Mononuclear cell (primary cell): ENCODE results near the gene SLC9A1. TPM values are rescaled to one million over a fixed set of nuclear protein-coding genes. Genes with fewer than 3 reads are reported as not detected.

Experiments
- H3K27me3 ChIP-seq: 2 replicates; pipeline ENCODE4 v1.6.0; 2011; ENCODE audit warnings: low read length, control low read depth; ENCODE audit not compliant: insufficient read depth
- H3K4me1 ChIP-seq: 2 replicates; pipeline ENCODE4 v1.5.1; 2011; ENCODE audit warnings: mild to moderate bottlenecking, low read length, control low read depth; ENCODE audit not compliant: insufficient read depth
- H3K4me3 ChIP-seq: 2 replicates; pipeline ENCODE4 v1.5.1; 2011; ENCODE audit warnings: mild to moderate bottlenecking, low read length, moderate library complexity
- H3K9me3 ChIP-seq: 2 replicates; pipeline ENCODE4 v1.5.1; 2011; ENCODE audit warnings: low read depth, mild to moderate bottlenecking, control low read depth, low read length
- total RNA-seq: library from RNA; depleted of rRNA; stranded (reverse); fragments of >200 nt; gene quantifications from one replicate; pipeline ENCODE4 v1.2.3, GENCODE V29; 2012

Gene SLC9A1
- total RNA-seq, 1 donor = 6.4 TPM

DNA sequence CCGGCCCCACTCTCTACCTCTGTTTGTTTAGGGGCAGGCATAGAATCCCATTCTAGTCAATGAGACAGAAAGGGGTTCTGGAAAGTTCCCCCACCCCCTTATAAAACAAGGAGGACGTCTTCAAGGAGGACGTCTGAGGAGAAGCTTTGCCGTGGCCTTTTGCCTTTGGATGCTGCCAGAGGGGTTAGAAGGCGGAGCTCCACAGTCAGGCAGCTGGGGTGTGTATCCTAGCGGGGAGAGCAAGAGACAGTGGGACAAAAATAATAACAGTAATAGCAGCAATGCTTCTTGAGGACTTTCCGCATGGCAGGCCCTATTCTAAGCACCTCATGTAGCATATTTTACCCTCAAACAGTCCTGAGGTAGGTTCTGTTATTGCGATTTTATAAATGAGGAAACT lies 94.0 kb downstream of the SLC9A1 start:
- no peaks in the 10 kb centered on the region for H3K9me3 ChIP-seq
- no peaks in the 10 kb centered on the region for H3K27me3 ChIP-seq

DNA sequence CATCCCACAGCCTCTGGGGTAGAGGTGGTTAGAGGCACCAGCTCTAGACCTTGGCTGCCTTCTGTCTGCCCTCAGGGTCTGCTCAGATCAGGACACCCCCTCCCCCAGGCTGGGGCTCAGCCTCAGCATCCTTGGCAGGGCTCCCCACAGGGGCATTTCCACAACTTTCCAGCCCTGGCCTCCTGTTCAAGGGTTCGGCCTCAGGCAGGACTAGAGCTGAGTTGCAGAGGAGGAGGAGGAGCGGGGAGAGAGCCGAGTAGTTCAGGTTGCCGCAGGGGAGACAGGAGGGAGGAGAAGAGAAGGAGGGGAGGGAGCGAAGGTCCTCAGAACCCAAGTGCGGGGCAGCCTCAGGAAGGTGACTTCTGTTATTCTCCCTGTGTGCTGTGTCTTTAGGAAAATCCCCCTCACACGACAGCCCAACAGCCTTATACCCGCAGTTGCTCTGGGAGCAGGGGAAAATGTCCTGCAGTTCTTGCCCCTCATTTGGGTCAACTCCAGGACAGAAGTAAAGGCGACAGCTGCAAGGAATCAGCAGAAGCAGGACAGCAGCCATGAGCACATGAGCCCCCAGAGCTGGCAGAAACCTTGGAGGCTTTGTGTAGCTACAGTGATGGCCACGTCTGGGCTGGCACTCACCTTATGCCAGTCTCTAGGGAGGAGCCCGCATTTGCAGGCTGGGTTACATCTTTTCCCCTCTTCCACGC lies 95.8 kb downstream of the SLC9A1 start:
- Histone ChIP-seq H3K9me3 (no peaks in the 10 kb centered on the region), H3K27me3 (no peaks in the 10 kb centered on the region)

More for the DNA sequence above, 94.0 kb downstream of the SLC9A1 start:
- no peak overlapping the region for H3K4me3 ChIP-seq
- H3K4me1 ChIP-seq = no peaks in the 10 kb centered on the region

DNA sequence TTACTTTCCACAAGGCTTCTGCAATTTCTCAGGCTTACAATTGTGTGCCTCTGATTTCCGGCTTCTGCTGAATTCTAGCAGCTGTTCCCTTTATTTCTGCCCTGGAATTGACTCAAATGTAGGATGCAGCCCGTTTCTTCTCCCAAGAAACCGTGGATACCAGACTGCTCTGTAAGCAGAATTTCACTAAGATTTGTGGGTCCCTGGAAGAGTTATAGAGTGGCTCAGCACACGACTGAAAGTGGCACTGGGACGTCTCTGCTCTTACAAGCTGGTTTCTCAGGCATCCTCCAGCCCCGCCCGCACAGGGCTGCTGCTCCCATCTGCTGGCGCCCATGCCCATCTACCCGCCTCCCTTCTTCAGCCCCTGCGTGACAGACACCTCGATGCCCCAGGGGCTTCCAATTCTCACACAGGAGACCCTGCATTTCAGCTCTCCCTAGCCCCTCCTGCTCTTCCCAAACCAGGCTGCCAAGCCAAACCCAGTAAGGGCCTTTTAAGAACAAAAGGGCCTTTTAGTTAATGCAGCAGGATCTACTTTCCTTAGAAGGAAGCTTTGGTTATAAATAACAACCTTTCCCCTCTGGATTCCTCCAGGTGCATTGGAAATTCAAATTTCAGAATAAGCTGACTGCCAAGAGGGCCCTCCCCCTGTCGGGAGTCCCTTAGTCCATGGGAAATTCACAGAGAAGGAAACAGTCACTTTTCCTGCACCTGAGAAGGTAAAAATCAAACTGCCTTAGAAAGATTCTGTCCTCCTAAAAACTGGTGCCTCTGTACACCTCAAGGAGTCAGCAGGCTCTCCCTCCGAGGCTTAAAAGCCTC lies 96.9 kb downstream of the SLC9A1 start:
- no peaks in the 10 kb centered on the region for H3K27me3 ChIP-seq
- H3K4me3 ChIP-seq = no peak overlapping the region
- H3K9me3 ChIP-seq = no peaks in the 10 kb centered on the region
- no peaks in the 10 kb centered on the region for H3K4me1 ChIP-seq

More for the DNA sequence above, 95.8 kb downstream of the SLC9A1 start:
- H3K4me1 ChIP-seq = no peaks in the 10 kb centered on the region
- H3K4me3 ChIP-seq = no peak overlapping the region

DNA sequence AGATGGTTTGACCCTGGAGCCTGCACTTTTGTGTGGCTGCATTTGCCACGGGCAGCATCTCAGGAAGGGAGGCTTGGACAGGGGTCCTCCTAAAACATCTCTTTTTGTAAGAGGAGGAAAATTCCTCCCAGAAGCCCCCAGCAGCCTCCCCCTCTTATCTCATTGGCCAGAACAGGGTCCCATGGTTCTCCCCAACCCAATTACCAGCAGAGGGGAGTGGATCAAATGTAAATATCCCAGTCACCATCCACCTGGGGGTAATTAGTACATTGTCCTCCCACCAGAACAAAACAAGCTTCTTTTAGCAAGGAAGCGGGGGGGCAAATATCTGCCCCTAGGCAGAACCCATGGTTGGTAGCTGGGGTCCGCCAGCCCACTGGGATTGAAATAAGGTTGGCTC lies 97.5 kb downstream of the SLC9A1 start:
- no peaks in the 10 kb centered on the region for H3K4me1 ChIP-seq
- H3K9me3 ChIP-seq = no peaks in the 10 kb centered on the region
- no peak overlapping the region for H3K4me3 ChIP-seq
- H3K27me3 ChIP-seq = no peaks in the 10 kb centered on the region

DNA sequence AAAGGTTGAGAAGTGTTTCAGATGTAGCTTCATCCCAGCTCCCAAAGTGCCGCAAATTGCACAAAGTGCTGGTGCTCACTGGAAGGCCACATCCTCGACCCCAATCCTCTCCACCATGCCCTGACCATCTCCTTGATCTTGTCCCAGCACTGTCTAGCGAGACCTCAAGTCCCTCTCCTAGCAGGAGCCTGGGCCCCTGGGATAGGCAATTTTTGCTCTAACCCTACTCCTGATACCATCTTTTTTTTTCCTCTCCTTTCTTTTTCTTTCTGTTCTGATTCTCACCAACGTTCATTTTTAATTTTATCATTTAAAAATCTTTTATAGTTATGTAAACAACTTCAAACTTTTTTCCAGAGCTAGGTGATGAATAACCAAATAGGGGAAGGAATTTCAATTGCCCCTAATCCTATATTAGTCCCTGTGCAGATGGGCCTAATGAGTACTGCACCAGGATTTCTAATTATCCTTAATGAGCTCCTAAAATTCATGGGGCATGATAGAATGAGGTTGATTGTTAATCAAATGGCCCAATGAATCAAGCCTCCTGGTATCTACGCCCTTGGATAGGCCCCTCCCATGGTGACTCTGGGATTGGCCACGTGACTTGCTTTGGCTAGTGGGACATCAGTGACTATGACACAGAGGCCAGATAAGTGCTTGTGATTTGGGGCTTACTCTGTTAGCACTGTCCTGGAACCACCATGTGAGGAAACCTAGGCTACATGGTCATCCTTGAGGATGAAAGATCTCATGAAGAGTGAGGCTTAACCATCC lies 100.8 kb downstream of the SLC9A1 start:
- Histone ChIP-seq H3K4me1 (no peaks in the 10 kb centered on the region), H3K9me3 (no peaks in the 10 kb centered on the region), H3K27me3 (no peaks in the 10 kb centered on the region), H3K4me3 (no peak overlapping the region)

DNA sequence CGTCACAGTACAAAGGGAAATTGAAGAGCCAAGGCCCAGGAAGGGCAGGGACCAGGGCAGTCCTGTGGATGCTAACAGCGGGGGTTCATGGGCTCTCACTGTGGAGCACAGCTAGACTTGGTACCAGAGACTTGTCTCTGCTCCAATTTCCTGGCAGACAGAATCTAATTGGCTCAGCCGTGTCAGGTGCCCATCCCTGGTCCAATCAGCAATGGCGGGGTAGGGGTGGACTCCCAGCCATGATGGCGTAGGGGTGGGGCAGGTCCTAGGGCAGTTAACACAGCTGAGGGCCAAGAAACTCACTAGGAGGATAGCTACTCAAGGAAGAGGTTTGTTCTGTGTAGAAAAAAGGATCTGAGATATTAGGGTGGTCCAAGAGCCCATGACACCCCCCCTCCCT lies 102.4 kb downstream of the SLC9A1 start:
- Histone ChIP-seq H3K4me3 (no peak overlapping the region), H3K9me3 (no peaks in the 10 kb centered on the region), H3K27me3 (no peaks in the 10 kb centered on the region), H3K4me1 (no peaks in the 10 kb centered on the region)

DNA sequence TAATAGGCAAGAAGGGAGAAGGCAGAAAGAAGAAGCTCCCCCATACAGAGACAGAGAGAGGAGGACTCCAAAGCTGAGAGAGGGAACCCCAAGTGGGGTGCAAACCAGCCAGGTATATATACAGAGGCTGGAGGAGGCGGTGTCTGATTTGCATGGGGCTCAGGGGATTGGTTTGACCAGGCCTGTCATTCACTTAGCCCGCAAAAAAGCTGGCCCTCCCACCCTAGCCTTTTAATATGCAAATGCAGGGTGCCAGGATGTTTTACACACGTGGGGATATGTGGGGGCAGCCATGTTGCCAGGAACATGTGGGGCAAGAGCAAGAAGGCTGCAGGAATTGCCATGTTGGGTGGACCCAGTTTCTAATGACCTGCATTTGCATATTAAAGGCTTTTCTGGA lies 105.3 kb downstream of the SLC9A1 start:
- H3K9me3 ChIP-seq = no peaks in the 10 kb centered on the region
- H3K27me3 ChIP-seq = no peaks in the 10 kb centered on the region
- H3K4me1 ChIP-seq = peaks cover 13% of the 10 kb centered on the region
- no peak overlapping the region for H3K4me3 ChIP-seq

DNA sequence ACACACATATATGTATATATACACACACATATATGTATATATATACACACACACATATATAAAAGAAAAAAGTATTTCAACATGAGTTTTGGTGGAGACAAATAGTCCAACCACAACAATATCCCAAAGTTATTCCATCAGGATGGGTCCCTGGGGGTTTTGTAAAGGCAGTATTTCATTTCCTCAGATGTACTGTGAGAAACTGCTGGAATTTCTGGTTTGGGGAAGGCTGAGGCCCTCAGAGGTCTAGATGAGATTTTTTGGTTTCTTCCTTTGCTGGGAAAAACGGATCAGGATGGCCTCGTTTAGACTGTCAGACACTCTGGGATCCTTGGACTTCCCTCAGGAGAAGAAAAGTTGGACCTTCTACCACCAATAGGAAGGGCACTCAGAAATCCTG lies 105.8 kb downstream of the SLC9A1 start:
- H3K4me1 ChIP-seq = peaks cover 14% of the 10 kb centered on the region
- no peaks in the 10 kb centered on the region for H3K27me3 ChIP-seq
- no peaks in the 10 kb centered on the region for H3K9me3 ChIP-seq
- H3K4me3 ChIP-seq = no peak overlapping the region

Other genes with a start within 250 kb of the SLC9A1 start
- not detected for gene NR0B2, start 241.2 kb downstream of the SLC9A1 start, total RNA-seq
- 8.8 TPM for gene NUDC, start 233.4 kb downstream of the SLC9A1 start, total RNA-seq
- 0.63 TPM for gene KDF1, start 194.7 kb downstream of the SLC9A1 start, total RNA-seq
- gene TRNP1, start 161.4 kb downstream of the SLC9A1 start, total RNA-seq = 1.2 TPM
- gene TENT5B, start 142.3 kb downstream of the SLC9A1 start, total RNA-seq = 0.42 TPM
- gene WDTC1, start 79.5 kb upstream of the SLC9A1 start, total RNA-seq = 14.1 TPM
- gene TMEM222, start 167.0 kb upstream of the SLC9A1 start, total RNA-seq = 17.0 TPM
- 44.3 TPM for gene SYTL1, start 186.9 kb upstream of the SLC9A1 start, total RNA-seq
- gene MAP3K6, start 211.8 kb upstream of the SLC9A1 start, total RNA-seq = 2.0 TPM
- gene FCN3, start 219.7 kb upstream of the SLC9A1 start, total RNA-seq = not detected
- gene CD164L2, start 228.2 kb upstream of the SLC9A1 start, total RNA-seq = not detected
- gene GPR3, start 237.5 kb upstream of the SLC9A1 start, total RNA-seq = 0.10 TPM